H9 (cell line): ENCODE results near the gene LPP. TPM values are rescaled to one million over a fixed set of nuclear protein-coding genes. Genes with fewer than 3 reads are reported as not detected.

Experiments
- DNase-seq: peaks from one replicate; pipeline ENCODE4 v3.0.0-alpha.2; 2017
- H2AFZ ChIP-seq: one replicate; pipeline ENCODE4 v1.6.1; 2013; ENCODE audit warnings: mild to moderate bottlenecking, low read length, control low read depth, moderate library complexity
- H2AK5ac ChIP-seq: 2 replicates; pipeline ENCODE4 v1.6.1; 2013; ENCODE audit warnings: low read length, control low read depth, mixed read lengths; ENCODE audit not compliant: insufficient read length
- H2BK120ac ChIP-seq: one replicate; pipeline ENCODE4 v1.6.1; 2013; ENCODE audit warnings: low read depth, mild to moderate bottlenecking, low read length, control low read depth, inconsistent platforms; ENCODE audit not compliant: poor library complexity, severe bottlenecking
- H2BK12ac ChIP-seq: 2 replicates; pipeline ENCODE4 v1.6.1; 2013; ENCODE audit warnings: low read length, control low read depth, mixed read lengths, low read depth; ENCODE audit not compliant: insufficient read length
- H2BK15ac ChIP-seq: 2 replicates; pipeline ENCODE4 v1.6.1; 2013; ENCODE audit warnings: low read depth, low read length, control low read depth
- H2BK20ac ChIP-seq: one replicate; pipeline ENCODE4 v1.6.1; 2013; ENCODE audit warnings: low read depth, mild to moderate bottlenecking, low read length, control low read depth, inconsistent platforms; ENCODE audit not compliant: poor library complexity, severe bottlenecking
- H2BK5ac ChIP-seq: 2 replicates; pipeline ENCODE4 v1.6.1; 2013; ENCODE audit warnings: low read length, control low read depth, mixed read lengths; ENCODE audit not compliant: insufficient read length
- H3K14ac ChIP-seq: 2 replicates; pipeline ENCODE4 v1.6.1; 2013; ENCODE audit warnings: low read length, control low read depth; ENCODE audit not compliant: insufficient read depth
- H3K18ac ChIP-seq: 2 replicates; pipeline ENCODE4 v1.6.1; 2013; ENCODE audit warnings: low read depth, mild to moderate bottlenecking, mixed read lengths, low read length, control low read depth; ENCODE audit not compliant: insufficient read length
- H3K23ac ChIP-seq: 2 replicates; pipeline ENCODE4 v1.6.1; 2013; ENCODE audit warnings: low read length, control low read depth, mixed read lengths, low read depth; ENCODE audit not compliant: insufficient read length
- H3K23me2 ChIP-seq: 2 replicates; pipeline ENCODE4 v1.6.1; 2013; ENCODE audit warnings: low read depth, mild to moderate bottlenecking, mixed read lengths, low read length, control low read depth; ENCODE audit not compliant: insufficient read length, poor library complexity, severe bottlenecking
- H3K27ac ChIP-seq: 2 replicates; pipeline ENCODE4 v1.5.1; 2013; ENCODE audit warnings: low read length, control low read depth, mixed read lengths, low read depth; ENCODE audit not compliant: insufficient read length
- H3K27me3 ChIP-seq: 2 replicates; pipeline ENCODE4 v1.6.1; 2013; ENCODE audit warnings: low read length, control low read depth, inconsistent platforms; ENCODE audit not compliant: insufficient read depth
- H3K4ac ChIP-seq: 2 replicates; pipeline ENCODE4 v1.6.1; 2013; ENCODE audit warnings: low read depth, mild to moderate bottlenecking, control low read depth, inconsistent platforms, low read length, moderate library complexity
- H3K4me1 ChIP-seq: 2 replicates; pipeline ENCODE4 v1.6.1; 2013; ENCODE audit warnings: low read length, control low read depth, inconsistent platforms; ENCODE audit not compliant: insufficient read depth
- H3K4me2 ChIP-seq: 2 replicates; pipeline ENCODE4 v1.6.1; 2013; ENCODE audit warnings: low read length, control low read depth, mixed read lengths; ENCODE audit not compliant: insufficient read length, insufficient read depth
- H3K56ac ChIP-seq: 2 replicates; pipeline ENCODE4 v1.6.1; 2013; ENCODE audit warnings: low read depth, mild to moderate bottlenecking, mixed read lengths, low read length, control low read depth; ENCODE audit not compliant: insufficient read length
- H3K79me1 ChIP-seq: 2 replicates; pipeline ENCODE4 v1.6.1; 2013; ENCODE audit warnings: low read depth, mild to moderate bottlenecking, moderate library complexity, low read length, control low read depth, inconsistent platforms; ENCODE audit not compliant: insufficient read depth, poor library complexity, severe bottlenecking
- H3K79me2 ChIP-seq: 2 replicates; pipeline ENCODE4 v1.6.1; 2013; ENCODE audit warnings: low read length, control low read depth, inconsistent platforms; ENCODE audit not compliant: insufficient read depth
- H3K9ac ChIP-seq: 2 replicates; pipeline ENCODE4 v1.6.1; 2013; ENCODE audit warnings: low read length, control low read depth, mixed read lengths; ENCODE audit not compliant: insufficient read length; ENCODE audit errors: extremely low read depth
- H3K9me3 ChIP-seq: one replicate; pipeline ENCODE4 v1.6.1; 2013; ENCODE audit warnings: low read depth, low read length, inconsistent platforms; ENCODE audit not compliant: control insufficient read depth
- H3T11ph ChIP-seq: one replicate; pipeline ENCODE4 v1.6.1; 2013; ENCODE audit warnings: mild to moderate bottlenecking, low read length, control low read depth, inconsistent platforms
- H4K20me1 ChIP-seq: one replicate; pipeline ENCODE4 v1.6.1; 2013; ENCODE audit not compliant: control insufficient read depth, insufficient read length, insufficient read depth
- H4K5ac ChIP-seq: 2 replicates; pipeline ENCODE4 v1.6.1; 2013; ENCODE audit warnings: low read depth, mild to moderate bottlenecking, mixed read lengths, low read length, control low read depth; ENCODE audit not compliant: insufficient read length
- H4K8ac ChIP-seq: replicated peaks from 2 replicates; pipeline ENCODE4 v1.6.1; 2013; ENCODE audit warnings: low read length, control low read depth, mixed read lengths, low read depth; ENCODE audit not compliant: insufficient read length
- H4K91ac ChIP-seq: 2 replicates; pipeline ENCODE4 v1.6.1; 2013; ENCODE audit warnings: low read depth, mild to moderate bottlenecking, moderate library complexity, mixed read lengths, low read length, control low read depth; ENCODE audit not compliant: insufficient read length
- H3K27ac Mint-ChIP-seq, 3 experiments: 2 replicates in 2 of 3; 3 replicates in 1 of 3; pipeline ENCODE4 v1.8.0; 2020 to 2021; ENCODE audit warnings: mixed read lengths in 3 of 3, mild to moderate bottlenecking in 1 of 3, moderate library complexity in 1 of 3
- H3K27me3 Mint-ChIP-seq: 2 replicates; pipeline ENCODE4 v1.8.0; 2021; ENCODE audit warnings: low read depth, mild to moderate bottlenecking, moderate library complexity, mixed read lengths
- H3K36me3 Mint-ChIP-seq, 3 experiments: 2 replicates in 2 of 3; 3 replicates in 1 of 3; pipeline ENCODE4 v1.8.0; 2020 to 2021; ENCODE audit warnings: low read depth in 3 of 3, mixed read lengths in 3 of 3; ENCODE audit not compliant: insufficient read depth in 1 of 3
- H3K4me1 Mint-ChIP-seq, 2 experiments: 2 replicates each; pipeline ENCODE4 v1.8.0; 2020; ENCODE audit warnings: mixed read lengths in 2 of 2
- H3K4me3 Mint-ChIP-seq, 2 experiments: 2 replicates in 1 of 2; 3 replicates in 1 of 2; pipeline ENCODE4 v1.8.0; 2020 to 2021; ENCODE audit warnings: mild to moderate bottlenecking in 2 of 2, mixed read lengths in 2 of 2, moderate library complexity in 1 of 2
- H3K9me3 Mint-ChIP-seq, 2 experiments: 2 replicates in 1 of 2; 3 replicates in 1 of 2; pipeline ENCODE4 v1.8.0; 2020; ENCODE audit warnings: mild to moderate bottlenecking in 2 of 2, mixed read lengths in 2 of 2, moderate library complexity in 1 of 2
- CTCF ChIP-seq: fragments of 200-600 bp; sonication (generic); conservative IDR thresholded peaks from 3 replicates; pipeline ENCODE4 v1.8.0; 2021; ENCODE audit warnings: antibody characterized with exemption, mild to moderate bottlenecking
- WGBS: extraction: QIAGEN DNeasy Blood & Tissue Kit; methylation state at CpG from one replicate; pipeline ENCODE4 v1.1.7; 2013; ENCODE audit warnings: missing lambda C conversion rate, low lambda C conversion rate, mixed read lengths; ENCODE audit not compliant: insufficient read length; ENCODE audit errors: extremely low coverage; 5-methylcytosine and 5-hydroxymethylcytosine counted together
- total RNA-seq: library from RNA; stranded (reverse); gene quantifications from 2 replicates; pipeline ENCODE4 v1.2.1, GENCODE V29; 2021

Gene LPP
- total RNA-seq, 1 experiment from 2014 or later = 64.6 TPM

GRCh38 chr3:188327433-188327832 lies 173.5 kb downstream of the LPP start:
- H3K27me3 Mint-ChIP-seq = no peaks in the 10 kb centered on the region
- no peak overlapping the region for H3K27ac Mint-ChIP-seq
- DNase-seq = no peak
- H3K4me1 Mint-ChIP-seq = no peaks in the 10 kb centered on the region; a peak in 1 of 4 replicates
- Histone ChIP-seq H2AK5ac (no peak overlapping the region), H4K20me1 (no peaks in the 10 kb centered on the region), H3K79me1 (no peaks in the 10 kb centered on the region), H3K14ac (no peak overlapping the region), H2BK20ac (no peak overlapping the region), H3K9ac (no peak overlapping the region), H3K18ac (no peak overlapping the region), H2AFZ (no peak overlapping the region), H2BK120ac (no peak overlapping the region), H3K27ac (no peak overlapping the region), H3K4me1 (no peaks in the 10 kb centered on the region; the same call in 1 of the 2 replicates), H4K91ac (no peak overlapping the region), H3K9me3 (no peaks in the 10 kb centered on the region), H3K56ac (no peak overlapping the region), H3T11ph (no peak overlapping the region), H3K23me2 (no peaks in the 10 kb centered on the region), H4K8ac (no peak overlapping the region), H3K4me2 (no peak overlapping the region), H3K23ac (no peak overlapping the region), H3K4ac (no peak overlapping the region), H3K79me2 (peaks cover 2% of the 10 kb centered on the region; the same call in 1 of the 2 replicates), H2BK12ac (no peak overlapping the region), H4K5ac (no peak overlapping the region), H2BK15ac (no peak overlapping the region), H3K27me3 (no peaks in the 10 kb centered on the region), H2BK5ac (no peak overlapping the region)
- no peaks in the 10 kb centered on the region for H3K36me3 Mint-ChIP-seq
- TF ChIP-seq CTCF = no peak
- H3K4me3 Mint-ChIP-seq = no peak overlapping the region
- no peaks in the 10 kb centered on the region for H3K9me3 Mint-ChIP-seq
- no CpG with 5 or more reads among the region's 2 CpGs for WGBS
